ENCODE data around the gene ZNF248. TPM values are rescaled to one million over a fixed set of nuclear protein-coding genes. Genes with fewer than 3 reads are reported as not detected.

The ZNF248 gene
- total RNA-seq, 4 donors from 2014 or later = 5.4 to 23.5 (median 13.1) TPM

- no peaks in the 10 kb centered on the region for H3K9me3 ChIP-seq
- TF ChIP-seq POLR2A (IDR thresholded peaks at IDR 0.05) (no peak), POLR2AphosphoS5 (IDR thresholded peaks at IDR 0.05) (no peak), EP300 (IDR thresholded peaks at IDR 0.05) (no peak), CTCF (IDR thresholded peaks at IDR 0.05) (no peak)
- H3K27me3 ChIP-seq = no peaks in the 10 kb centered on the region
- WGBS = 88% methylated on average over 4 of the region's 4 CpGs
- no peak overlapping the region for H3K4me3 ChIP-seq
- H3K4me1 ChIP-seq = no peaks in the 10 kb centered on the region
- H3K27ac ChIP-seq = no peak overlapping the region
- H3K36me3 ChIP-seq = no peaks in the 10 kb centered on the region
- no peak for DNase-seq (ENCODE audit: low spot score in 2 of 2)
Measured at GRCh38 chr10:37872955-37873354, 15.5 kb upstream of the ZNF248 start.

DNA sequence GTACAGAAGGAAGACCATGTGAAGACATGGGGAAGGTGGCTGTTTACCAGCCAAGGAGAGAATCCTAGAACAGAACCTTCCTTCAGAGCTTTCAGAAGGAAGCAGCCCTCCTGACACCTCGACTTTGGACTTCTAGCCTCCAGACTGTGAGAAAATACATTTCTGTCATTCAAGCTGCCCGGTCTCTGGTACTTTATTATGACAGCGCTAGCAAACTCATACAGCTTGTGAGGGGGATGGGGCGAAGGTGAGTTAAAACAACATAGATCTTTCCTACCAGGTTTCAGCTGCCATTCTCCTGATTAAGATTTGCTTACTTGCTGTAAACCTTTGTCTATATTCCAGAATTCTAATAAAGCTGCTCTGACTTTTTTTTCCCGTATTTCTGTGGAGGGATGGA lies 14.9 kb upstream of the ZNF248 start:
- TF ChIP-seq CTCF (IDR thresholded peaks at IDR 0.05) (no peak), POLR2AphosphoS5 (IDR thresholded peaks at IDR 0.05) (no peak), POLR2A (IDR thresholded peaks at IDR 0.05) (no peak), EP300 (IDR thresholded peaks at IDR 0.05) (no peak)
- no peak for DNase-seq (ENCODE audit: low spot score in 2 of 2)
- WGBS = 88% methylated on average over 5 of the region's 5 CpGs
- H3K27ac ChIP-seq = no peak overlapping the region
- H3K4me1 ChIP-seq = no peaks in the 10 kb centered on the region
- no peaks in the 10 kb centered on the region for H3K36me3 ChIP-seq
- no peak overlapping the region for H3K4me3 ChIP-seq
- no peaks in the 10 kb centered on the region for H3K27me3 ChIP-seq
- H3K9me3 ChIP-seq = no peaks in the 10 kb centered on the region

DNA sequence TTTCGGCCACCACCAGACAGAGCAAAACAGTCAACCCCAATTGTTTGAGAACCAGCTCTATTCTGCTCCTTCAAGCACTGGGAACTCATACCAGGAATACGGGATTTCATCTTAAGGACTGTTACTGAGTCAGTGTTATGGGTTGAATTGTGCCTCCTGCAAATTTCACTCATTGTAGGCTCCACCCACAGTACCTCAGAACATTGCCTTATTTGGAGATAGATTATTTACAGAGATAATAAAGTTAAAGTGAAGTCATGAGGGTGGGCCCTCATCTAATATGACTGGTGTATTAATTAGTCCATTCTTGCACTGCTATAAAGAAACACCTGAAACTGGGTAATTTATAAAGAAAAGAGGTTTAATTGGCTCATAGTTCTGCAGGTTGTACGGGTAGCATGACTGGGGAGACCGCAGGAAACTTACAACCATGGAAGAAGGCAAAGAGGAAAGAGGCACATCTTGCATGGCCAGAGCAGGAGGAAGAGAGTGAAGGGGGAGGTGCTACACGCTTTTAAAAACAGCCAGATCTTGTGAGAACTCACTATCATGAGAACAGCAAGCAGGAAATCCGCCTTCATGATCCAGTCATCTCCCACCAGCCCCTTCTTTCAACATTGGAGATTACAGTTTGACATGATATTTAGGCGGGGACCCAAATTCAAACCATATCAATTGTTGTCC lies 14.3 kb upstream of the ZNF248 start:
- Histone ChIP-seq H3K4me3 (no peak overlapping the region), H3K27ac (no peak overlapping the region), H3K4me1 (no peaks in the 10 kb centered on the region), H3K27me3 (no peaks in the 10 kb centered on the region), H3K9me3 (no peaks in the 10 kb centered on the region), H3K36me3 (no peaks in the 10 kb centered on the region)
- TF ChIP-seq EP300 (IDR thresholded peaks at IDR 0.05) (no peak), CTCF (IDR thresholded peaks at IDR 0.05) (no peak), POLR2AphosphoS5 (IDR thresholded peaks at IDR 0.05) (no peak), POLR2A (IDR thresholded peaks at IDR 0.05) (no peak)
- DNase-seq (ENCODE audit: low spot score in 2 of 2) = no peak
- WGBS = 82% methylated on average over 7 of the region's 7 CpGs

GRCh38 chr10:37871143-37871542 lies 13.7 kb upstream of the ZNF248 start:
- no peaks in the 10 kb centered on the region for H3K9me3 ChIP-seq
- no peak for TF ChIP-seq CTCF (IDR thresholded peaks at IDR 0.05)
- no peaks in the 10 kb centered on the region for H3K4me1 ChIP-seq
- no peak overlapping the region for H3K4me3 ChIP-seq
- WGBS = 77% methylated on average over 2 of the region's 2 CpGs
- no peaks in the 10 kb centered on the region for H3K36me3 ChIP-seq
- no peaks in the 10 kb centered on the region for H3K27me3 ChIP-seq
- DNase-seq (ENCODE audit: low spot score in 2 of 2) = no peak
- no peak overlapping the region for H3K27ac ChIP-seq

DNA sequence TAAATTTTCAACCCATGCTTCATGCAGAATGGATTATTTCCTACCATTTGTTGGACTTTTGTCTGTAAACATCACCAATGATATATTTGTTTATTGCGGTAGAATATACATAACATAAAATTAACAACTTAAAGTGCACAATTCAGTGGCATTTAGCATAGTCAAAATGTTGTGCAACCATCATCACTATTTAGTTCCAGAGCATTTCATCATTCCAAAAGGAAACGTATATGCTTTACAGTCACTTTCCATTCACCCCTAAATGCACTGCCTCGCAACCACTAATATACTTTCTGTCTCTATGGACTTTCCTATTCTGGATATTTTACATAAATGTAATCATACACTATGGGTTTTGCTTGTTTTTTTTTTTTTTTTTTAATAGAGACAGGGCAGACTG lies 11.4 kb upstream of the ZNF248 start:
- Histone ChIP-seq H3K36me3 (no peaks in the 10 kb centered on the region), H3K4me1 (no peaks in the 10 kb centered on the region), H3K4me3 (no peak overlapping the region), H3K9me3 (no peaks in the 10 kb centered on the region), H3K27ac (no peak overlapping the region), H3K27me3 (no peaks in the 10 kb centered on the region)
- TF ChIP-seq POLR2A (IDR thresholded peaks at IDR 0.05) = no peak
- no peak for TF ChIP-seq EP300 (IDR thresholded peaks at IDR 0.05)
- TF ChIP-seq CTCF (IDR thresholded peaks at IDR 0.05) = no peak
- no peak for TF ChIP-seq POLR2AphosphoS5 (IDR thresholded peaks at IDR 0.05)
- no peak for DNase-seq (ENCODE audit: low spot score in 2 of 2)
- 91% methylated on average over 3 of the region's 3 CpGs for WGBS

All from suprapubic skin (tissue), 4 donors.